Measurements from ENCODE around the gene BHLHE40. TPM values are rescaled to one million over a fixed set of nuclear protein-coding genes. Genes with fewer than 3 reads are reported as not detected.

BHLHE40 gene
- total and polyA plus RNA-seq, 10 of the 15 experiments (the other 5 are each of a cell fraction or from before 2014, with no cell fraction given) = 25.2 to 106 (median 51.4) TPM

- no peak for TF ChIP-seq PRDM15 (CRISPR knock-in tag; IDR thresholded peaks at IDR 0.05)
- no peak for TF ChIP-seq CREM (IDR thresholded peaks at IDR 0.05; ENCODE audit: low read depth)
- TF ChIP-seq KDM1A (IDR thresholded peaks at IDR 0.05; ENCODE audit: borderline replicate concordance) = no peak
- peak; percentile 56 for TF ChIP-seq MLLT1 (IDR thresholded peaks at IDR 0.05)
- TF ChIP-seq TCF7 (IDR thresholded peaks at IDR 0.05; ENCODE audit: borderline replicate concordance) = no peak
- TF ChIP-seq NFYB (IDR thresholded peaks at IDR 0.05; ENCODE audit: insufficient read depth, low read depth, low read length) = no peak
- no peak for TF ChIP-seq RFX5 (IDR thresholded peaks at IDR 0.05; ENCODE audit: low read depth, low read length)
- peak; percentile 87 for TF ChIP-seq YY1 (IDR thresholded peaks at IDR 0.05; ENCODE audit: low read depth, low read length)
- TF ChIP-seq CTCF (IDR thresholded peaks at IDR 0.05 in 2 of 3, conservative IDR thresholded peaks at IDR 0.05 in 1 of 3; ENCODE audit: control insufficient read depth in 2 of 3, extremely low read depth in 1 of 3, insufficient read depth in 1 of 3, low read depth in 3 of 3, low read length in 3 of 3) = peak; percentile 64 to 81 (median 79)
- peak; percentile 70 for TF ChIP-seq ZNF687 (IDR thresholded peaks at IDR 0.05)
- TF ChIP-seq ZNF274 (IDR thresholded peaks at IDR 0.05; ENCODE audit: insufficient read depth, insufficient read length) = no peak
- TF ChIP-seq NR2F1 (conservative IDR thresholded peaks at IDR 0.05) = no peak
- TF ChIP-seq NFXL1 (IDR thresholded peaks at IDR 0.05; ENCODE audit: borderline replicate concordance) = no peak
- TF ChIP-seq WRNIP1 (IDR thresholded peaks at IDR 0.05; ENCODE audit: borderline replicate concordance, low read depth, low read length) = no peak
- no peak for TF ChIP-seq PBX3 (IDR thresholded peaks at IDR 0.05; ENCODE audit: insufficient replicate concordance, low read depth, low read length)
- TF ChIP-seq MEF2B (IDR thresholded peaks at IDR 0.05; ENCODE audit: partially characterized antibody, poor library complexity, severe bottlenecking) = no peak
- no peak for TF ChIP-seq FOXK2 (IDR thresholded peaks at IDR 0.05)
- TF ChIP-seq HDGF (IDR thresholded peaks at IDR 0.05) = no peak
- no peak for TF ChIP-seq SMAD5 (IDR thresholded peaks at IDR 0.05; ENCODE audit: low read depth)
These were observed 3.1 kb upstream of the BHLHE40 start (continued) for GRCh38 chr3:4976109-4976508.

Measured in GM12878 (cell line).